ENCODE measurements around the gene SLC2A11. TPM values are rescaled to one million over a fixed set of nuclear protein-coding genes. Genes with fewer than 3 reads are reported as not detected.

Gene SLC2A11
- total RNA-seq, 1 donor from 2014 or later, result 13.1 TPM

- no peak for DNase-seq (ENCODE audit: low read depth)
- H3K4me3 ChIP-seq (ENCODE audit: low read depth, low read length), result no peak overlapping the region
- TF ChIP-seq, protein P1, sequence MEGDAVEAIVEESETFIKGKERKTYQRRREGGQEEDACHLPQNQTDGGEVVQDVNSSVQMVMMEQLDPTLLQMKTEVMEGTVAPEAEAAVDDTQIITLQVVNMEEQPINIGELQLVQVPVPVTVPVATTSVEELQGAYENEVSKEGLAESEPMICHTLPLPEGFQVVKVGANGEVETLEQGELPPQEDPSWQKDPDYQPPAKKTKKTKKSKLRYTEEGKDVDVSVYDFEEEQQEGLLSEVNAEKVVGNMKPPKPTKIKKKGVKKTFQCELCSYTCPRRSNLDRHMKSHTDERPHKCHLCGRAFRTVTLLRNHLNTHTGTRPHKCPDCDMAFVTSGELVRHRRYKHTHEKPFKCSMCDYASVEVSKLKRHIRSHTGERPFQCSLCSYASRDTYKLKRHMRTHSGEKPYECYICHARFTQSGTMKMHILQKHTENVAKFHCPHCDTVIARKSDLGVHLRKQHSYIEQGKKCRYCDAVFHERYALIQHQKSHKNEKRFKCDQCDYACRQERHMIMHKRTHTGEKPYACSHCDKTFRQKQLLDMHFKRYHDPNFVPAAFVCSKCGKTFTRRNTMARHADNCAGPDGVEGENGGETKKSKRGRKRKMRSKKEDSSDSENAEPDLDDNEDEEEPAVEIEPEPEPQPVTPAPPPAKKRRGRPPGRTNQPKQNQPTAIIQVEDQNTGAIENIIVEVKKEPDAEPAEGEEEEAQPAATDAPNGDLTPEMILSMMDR (conservative IDR thresholded peaks at IDR 0.05; ENCODE audit: low read depth, low read length), result no peak
These were observed 20.8 kb upstream of the SLC2A11 start for GRCh38 chr22:23836692-23837495.

DNA sequence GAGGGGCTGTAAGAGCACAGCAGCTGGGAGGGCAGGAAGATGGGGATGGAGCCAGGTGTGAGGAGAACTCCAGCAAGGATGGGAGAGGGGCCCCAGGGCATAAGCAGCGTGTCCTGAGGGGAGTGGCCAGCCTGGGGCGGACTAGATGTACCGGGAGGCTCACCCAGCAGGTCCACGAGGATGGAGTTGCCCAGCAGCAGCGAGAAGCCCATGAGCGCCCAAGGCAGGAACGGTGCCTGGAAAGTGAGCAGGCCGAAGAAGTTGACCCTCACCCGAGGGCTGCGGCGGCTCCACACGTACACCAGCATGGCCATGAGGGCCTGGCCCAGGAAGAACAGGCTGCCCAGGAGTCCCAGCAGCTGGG, 20.2 kb upstream of the SLC2A11 start:
- no peak overlapping the region for H3K4me3 ChIP-seq (ENCODE audit: low read depth, low read length)
- TF ChIP-seq, protein P1 (conservative IDR thresholded peaks at IDR 0.05; ENCODE audit: low read depth, low read length), result no peak
- DNase-seq (ENCODE audit: low read depth), result no peak

GRCh38 chr22:23837911-23838680, 19.6 kb upstream of the SLC2A11 start:
- DNase-seq (ENCODE audit: low read depth), result no peak
- TF ChIP-seq, protein P1 (conservative IDR thresholded peaks at IDR 0.05; ENCODE audit: low read depth, low read length), result no peak
- peak overlapping the region; percentile 61 for H3K4me3 ChIP-seq (ENCODE audit: low read depth, low read length)

- TF ChIP-seq, protein P1 (conservative IDR thresholded peaks at IDR 0.05; ENCODE audit: low read depth, low read length), result no peak
- DNase-seq (ENCODE audit: low read depth), result peak; percentile 86
- peak within 1 kb of the TSS; percentile 61 for H3K4me3 ChIP-seq (ENCODE audit: low read depth, low read length)
These were observed 18.8 kb upstream of the SLC2A11 start, which contains the start of gene DERL3 for GRCh38 chr22:23838681-23839468. Gene DERL3, minus strand, starts transcription at chr22:23839006. Its CDS starts 19 bp downstream, at chr22:23838987.

GRCh38 chr22:23840026-23840425, 17.6 kb upstream of the SLC2A11 start:
- TF ChIP-seq, protein P1 (conservative IDR thresholded peaks at IDR 0.05; ENCODE audit: low read depth, low read length), result no peak
- no peak overlapping the region for H3K4me3 ChIP-seq (ENCODE audit: low read depth, low read length)
- DNase-seq (ENCODE audit: low read depth), result no peak

GRCh38 chr22:23841292-23841691, 16.4 kb upstream of the SLC2A11 start:
- H3K4me3 ChIP-seq (ENCODE audit: low read depth, low read length), result no peak overlapping the region
- DNase-seq (ENCODE audit: low read depth), result no peak
- TF ChIP-seq, protein P1 (conservative IDR thresholded peaks at IDR 0.05; ENCODE audit: low read depth, low read length), result no peak

Data from epithelial cell of proximal tubule (primary cell).